Stimulated activated CD8-positive, alpha-beta memory T cell treated with anti-CD3 and anti-CD28 coated beads, Interleukin-12 subunit alpha, Interleukin-12 subunit beta, amount 100 ng/mL, for 4 hours (primary cell): ENCODE results near the gene TENM4.

ENCODE experiments used
- DNase-seq: peaks from one replicate; pipeline ENCODE4 v3.0.0-alpha.2; 2020; ENCODE audit warnings: low read depth

Gene TENM4

GRCh38 chr11:79055856-79056631 lies 384.8 kb downstream of the TENM4 start:
- DNase-seq: no peak

GRCh38 chr11:79054636-79055035 lies 386.2 kb downstream of the TENM4 start:
- DNase-seq: no peak

- no peak for DNase-seq
These were observed 388.3 kb downstream of the TENM4 start for GRCh38 chr11:79052544-79052943.

- DNase-seq: no peak
These were observed 390.0 kb downstream of the TENM4 start for GRCh38 chr11:79050786-79051185.

- DNase-seq: no peak
These were observed 391.1 kb downstream of the TENM4 start for GRCh38 chr11:79049741-79050179.

GRCh38 chr11:79047980-79048379 lies 392.9 kb downstream of the TENM4 start:
- DNase-seq: no peak

- DNase-seq: no peak
These were observed 393.5 kb downstream of the TENM4 start for GRCh38 chr11:79047321-79047720.

- no peak for DNase-seq
These were observed 394.5 kb downstream of the TENM4 start for GRCh38 chr11:79046366-79046765.

- DNase-seq: no peak
These were observed 395.0 kb downstream of the TENM4 start for GRCh38 chr11:79045800-79046304.

GRCh38 chr11:79045018-79045799 lies 395.6 kb downstream of the TENM4 start:
- DNase-seq: no peak

- no peak for DNase-seq
These were observed 396.6 kb downstream of the TENM4 start for GRCh38 chr11:79044201-79044600.

- no peak for DNase-seq
These were observed 397.1 kb downstream of the TENM4 start for GRCh38 chr11:79043726-79044125.

GRCh38 chr11:79042824-79043223 lies 398.0 kb downstream of the TENM4 start:
- no peak for DNase-seq

GRCh38 chr11:79040348-79040747 lies 400.5 kb downstream of the TENM4 start:
- DNase-seq: no peak

GRCh38 chr11:79039122-79039521 lies 401.7 kb downstream of the TENM4 start:
- DNase-seq: no peak

GRCh38 chr11:79035881-79036280 lies 404.9 kb downstream of the TENM4 start:
- no peak for DNase-seq

GRCh38 chr11:79033833-79034232 lies 407.0 kb downstream of the TENM4 start:
- no peak for DNase-seq

GRCh38 chr11:79030448-79030847 lies 410.4 kb downstream of the TENM4 start:
- no peak for DNase-seq

- no peak for DNase-seq
These were observed 412.6 kb downstream of the TENM4 start for GRCh38 chr11:79028225-79028624.

GRCh38 chr11:79026803-79027445 lies 413.9 kb downstream of the TENM4 start:
- DNase-seq: no peak

- DNase-seq: no peak
These were observed 415.2 kb downstream of the TENM4 start for GRCh38 chr11:79025622-79026021.

- DNase-seq: no peak
These were observed 415.7 kb downstream of the TENM4 start for GRCh38 chr11:79025097-79025496.

GRCh38 chr11:79022265-79022664 lies 418.6 kb downstream of the TENM4 start:
- no peak for DNase-seq
